AG09319 (cell line): Measurements from ENCODE around the gene NOL12.

ENCODE experiments used
- DNase-seq: peaks from one replicate; pipeline ENCODE4 v3.0.0-alpha.2; 2010; ENCODE audit warnings: low read depth; ENCODE audit errors: extremely low read depth
- TF ChIP-seq, protein P1 (sequence below): IDR thresholded peaks from 2 replicates; pipeline ENCODE4 v1.5.1; 2011; ENCODE audit warnings: low read depth, mild to moderate bottlenecking, inconsistent platforms, low read length, moderate library complexity

Gene NOL12

DNA sequence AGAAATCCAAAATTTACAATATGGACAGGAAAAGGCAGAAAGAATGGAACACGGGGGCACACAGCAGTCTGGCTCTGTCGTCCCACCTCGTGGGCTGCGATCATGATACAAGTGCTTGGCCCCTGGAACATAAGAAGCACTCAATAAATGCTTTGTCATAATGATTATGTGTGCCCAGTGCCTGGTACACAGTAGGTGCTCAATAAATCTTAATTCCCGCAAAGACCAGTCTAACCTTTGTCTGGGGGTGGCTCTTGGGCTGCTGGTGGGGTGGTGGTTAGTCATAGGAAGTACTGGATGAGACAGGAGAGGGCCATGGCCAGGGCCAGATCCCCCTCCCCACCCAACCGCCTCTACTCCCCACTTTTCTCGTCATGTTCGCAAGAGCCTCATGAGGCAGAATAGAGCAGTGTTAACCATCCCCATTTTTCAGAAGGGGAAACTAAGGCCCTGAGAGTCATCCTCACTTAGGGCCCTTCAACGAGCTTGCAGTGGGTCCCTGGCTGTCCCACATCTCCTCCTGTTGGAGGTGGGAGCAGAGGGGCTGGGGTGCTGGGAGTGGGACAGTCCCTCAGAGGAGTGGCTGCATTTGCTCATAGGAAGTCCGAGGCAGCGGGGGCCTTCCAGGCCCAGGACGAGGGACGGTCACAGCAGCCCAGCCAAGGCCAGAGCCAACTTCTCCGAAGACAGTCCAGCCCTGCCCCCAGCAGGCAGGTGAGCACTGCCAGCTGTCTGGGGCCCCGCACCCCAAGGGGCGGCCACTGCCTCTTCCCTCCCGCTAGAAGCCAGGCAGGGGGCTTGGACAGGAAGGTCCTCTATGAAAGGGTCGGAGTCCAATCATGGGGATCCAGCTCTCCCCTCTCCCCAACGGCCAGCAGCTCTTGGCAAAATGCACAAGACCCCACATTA lies 46.8 kb downstream of the NOL12 start:
- no peak for DNase-seq
- TF ChIP-seq, protein P1, sequence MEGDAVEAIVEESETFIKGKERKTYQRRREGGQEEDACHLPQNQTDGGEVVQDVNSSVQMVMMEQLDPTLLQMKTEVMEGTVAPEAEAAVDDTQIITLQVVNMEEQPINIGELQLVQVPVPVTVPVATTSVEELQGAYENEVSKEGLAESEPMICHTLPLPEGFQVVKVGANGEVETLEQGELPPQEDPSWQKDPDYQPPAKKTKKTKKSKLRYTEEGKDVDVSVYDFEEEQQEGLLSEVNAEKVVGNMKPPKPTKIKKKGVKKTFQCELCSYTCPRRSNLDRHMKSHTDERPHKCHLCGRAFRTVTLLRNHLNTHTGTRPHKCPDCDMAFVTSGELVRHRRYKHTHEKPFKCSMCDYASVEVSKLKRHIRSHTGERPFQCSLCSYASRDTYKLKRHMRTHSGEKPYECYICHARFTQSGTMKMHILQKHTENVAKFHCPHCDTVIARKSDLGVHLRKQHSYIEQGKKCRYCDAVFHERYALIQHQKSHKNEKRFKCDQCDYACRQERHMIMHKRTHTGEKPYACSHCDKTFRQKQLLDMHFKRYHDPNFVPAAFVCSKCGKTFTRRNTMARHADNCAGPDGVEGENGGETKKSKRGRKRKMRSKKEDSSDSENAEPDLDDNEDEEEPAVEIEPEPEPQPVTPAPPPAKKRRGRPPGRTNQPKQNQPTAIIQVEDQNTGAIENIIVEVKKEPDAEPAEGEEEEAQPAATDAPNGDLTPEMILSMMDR, result no peak

DNA sequence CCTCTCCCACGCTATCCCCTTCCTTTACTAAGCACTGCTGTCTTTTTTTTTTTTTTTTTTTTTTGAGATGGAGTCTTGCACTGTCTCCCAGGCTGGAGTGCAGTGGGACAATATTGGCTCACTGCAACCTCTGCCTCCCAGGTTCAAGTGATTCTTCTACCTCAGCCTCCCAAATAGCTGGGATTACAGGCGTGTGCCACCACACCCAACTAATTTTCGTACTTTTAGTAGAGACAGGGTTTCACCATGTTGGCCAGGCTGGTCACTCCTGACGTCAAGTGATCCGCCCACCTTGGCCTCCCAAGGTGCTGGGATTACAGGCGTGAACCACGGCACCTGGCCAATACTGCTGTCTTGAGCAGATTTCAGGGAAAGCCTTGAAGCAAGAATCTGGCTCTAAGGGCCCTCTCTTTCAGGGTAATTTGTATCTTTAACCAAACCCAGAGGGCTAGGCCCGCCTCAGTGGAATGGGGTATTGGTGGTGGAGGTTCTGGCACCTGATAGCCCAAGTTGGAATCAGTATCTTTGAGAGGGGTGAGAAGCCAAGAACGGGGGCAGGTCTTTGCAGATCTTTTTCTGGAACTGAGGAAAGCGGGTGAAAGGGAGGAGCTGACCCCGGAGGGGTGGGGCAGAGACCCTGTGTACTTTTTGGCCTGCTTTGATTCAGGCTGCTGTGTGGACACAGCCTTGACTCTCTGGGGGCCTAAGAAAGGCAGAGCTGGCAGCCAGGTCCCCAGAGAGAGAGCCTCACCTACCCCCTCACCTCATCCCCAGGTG lies 47.7 kb downstream of the NOL12 start:
- TF ChIP-seq, protein P1, result no peak
- DNase-seq, result no peak

DNA sequence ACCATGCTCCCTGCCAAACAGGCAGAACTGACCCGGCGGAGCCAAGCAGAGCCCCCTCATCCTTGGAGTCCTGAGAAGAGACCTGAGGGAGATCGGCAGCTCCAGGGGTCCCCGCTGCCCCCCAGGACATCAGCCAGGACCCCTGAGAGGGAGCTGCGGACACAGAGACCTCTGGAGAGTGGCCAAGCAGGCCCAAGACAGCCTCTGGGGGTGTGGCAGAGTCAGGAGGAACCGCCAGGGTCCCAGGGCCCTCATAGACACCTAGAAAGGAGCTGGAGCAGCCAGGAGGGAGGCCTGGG lies 48.2 kb downstream of the NOL12 start:
- DNase-seq, result no peak
- TF ChIP-seq, protein P1, result no peak

DNA sequence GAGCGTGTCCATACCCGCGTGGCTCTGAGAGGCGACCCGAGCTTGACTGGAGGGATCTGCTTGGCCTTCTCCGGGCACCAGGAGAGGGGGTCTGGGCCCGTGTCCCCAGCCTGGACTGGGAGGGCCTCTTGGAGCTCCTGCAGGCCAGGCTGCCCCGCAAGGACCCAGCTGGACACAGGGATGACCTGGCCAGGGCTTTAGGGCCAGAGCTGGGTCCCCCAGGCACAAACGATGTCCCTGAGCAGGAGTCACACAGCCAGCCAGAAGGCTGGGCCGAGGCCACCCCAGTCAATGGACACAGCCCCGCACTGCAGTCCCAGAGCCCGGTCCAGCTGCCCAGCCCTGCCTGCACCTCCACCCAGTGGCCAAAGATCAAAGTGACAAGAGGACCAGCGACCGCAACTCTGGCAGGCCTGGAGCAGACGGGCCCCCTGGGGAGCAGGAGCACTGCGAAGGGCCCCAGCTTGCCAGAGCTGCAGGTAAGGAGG lies 48.9 kb downstream of the NOL12 start:
- DNase-seq, result no peak

DNA sequence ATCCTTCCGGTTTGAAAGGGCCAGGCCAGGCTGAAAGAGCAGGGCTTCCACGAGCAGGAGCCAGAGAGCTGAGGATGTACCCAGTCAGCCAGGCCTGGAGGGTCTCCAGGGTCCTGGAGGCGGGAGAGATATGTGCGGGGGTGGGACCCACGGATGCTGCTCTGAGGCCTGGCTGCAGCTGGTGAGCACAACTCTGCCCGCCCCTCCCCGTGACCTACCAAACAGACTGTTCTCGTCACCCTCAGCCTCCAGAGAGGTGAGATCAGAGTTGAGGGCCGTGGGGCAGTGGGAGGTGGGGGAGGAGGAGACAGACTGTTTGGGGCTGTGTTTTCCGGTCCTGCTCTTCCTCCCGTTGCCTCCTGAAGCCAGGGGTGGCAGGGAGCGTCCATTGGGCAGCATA lies 52.9 kb downstream of the NOL12 start:
- no peak for DNase-seq

More for the DNA sequence above, 48.9 kb downstream of the NOL12 start:
- TF ChIP-seq, protein P1, result peak; percentile 38

DNA sequence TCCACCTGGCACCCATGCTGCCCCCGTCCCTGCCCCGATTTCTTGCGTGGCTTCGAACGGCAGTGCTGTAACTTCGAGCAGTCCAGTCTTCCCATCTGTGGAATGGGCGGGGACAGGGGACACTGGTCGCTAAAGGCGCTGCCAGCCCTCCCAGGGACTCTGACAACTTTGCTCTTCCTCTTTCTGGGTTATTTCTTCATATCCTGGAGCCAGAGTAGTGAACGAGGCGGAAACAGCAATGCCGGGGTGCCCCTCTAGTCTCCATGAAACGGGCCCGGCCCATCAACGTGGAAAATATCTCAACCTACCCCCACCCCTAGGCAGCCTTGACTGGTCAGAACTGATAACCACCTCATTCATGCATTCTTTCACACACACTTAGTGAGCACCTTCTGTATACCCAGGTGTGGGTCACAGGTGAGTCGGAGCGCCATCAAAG lies 53.5 kb downstream of the NOL12 start:
- no peak for DNase-seq
- TF ChIP-seq, protein P1, result no peak

More for the DNA sequence above, 52.9 kb downstream of the NOL12 start:
- TF ChIP-seq, protein P1, result no peak; the same call in none of the 2 replicates
